ENCODE measurements around the gene PKP4.

The PKP4 gene

GRCh38 chr2:158560259-158560658 lies 103.5 kb downstream of the PKP4 start:
- TF ChIP-seq, protein P1, sequence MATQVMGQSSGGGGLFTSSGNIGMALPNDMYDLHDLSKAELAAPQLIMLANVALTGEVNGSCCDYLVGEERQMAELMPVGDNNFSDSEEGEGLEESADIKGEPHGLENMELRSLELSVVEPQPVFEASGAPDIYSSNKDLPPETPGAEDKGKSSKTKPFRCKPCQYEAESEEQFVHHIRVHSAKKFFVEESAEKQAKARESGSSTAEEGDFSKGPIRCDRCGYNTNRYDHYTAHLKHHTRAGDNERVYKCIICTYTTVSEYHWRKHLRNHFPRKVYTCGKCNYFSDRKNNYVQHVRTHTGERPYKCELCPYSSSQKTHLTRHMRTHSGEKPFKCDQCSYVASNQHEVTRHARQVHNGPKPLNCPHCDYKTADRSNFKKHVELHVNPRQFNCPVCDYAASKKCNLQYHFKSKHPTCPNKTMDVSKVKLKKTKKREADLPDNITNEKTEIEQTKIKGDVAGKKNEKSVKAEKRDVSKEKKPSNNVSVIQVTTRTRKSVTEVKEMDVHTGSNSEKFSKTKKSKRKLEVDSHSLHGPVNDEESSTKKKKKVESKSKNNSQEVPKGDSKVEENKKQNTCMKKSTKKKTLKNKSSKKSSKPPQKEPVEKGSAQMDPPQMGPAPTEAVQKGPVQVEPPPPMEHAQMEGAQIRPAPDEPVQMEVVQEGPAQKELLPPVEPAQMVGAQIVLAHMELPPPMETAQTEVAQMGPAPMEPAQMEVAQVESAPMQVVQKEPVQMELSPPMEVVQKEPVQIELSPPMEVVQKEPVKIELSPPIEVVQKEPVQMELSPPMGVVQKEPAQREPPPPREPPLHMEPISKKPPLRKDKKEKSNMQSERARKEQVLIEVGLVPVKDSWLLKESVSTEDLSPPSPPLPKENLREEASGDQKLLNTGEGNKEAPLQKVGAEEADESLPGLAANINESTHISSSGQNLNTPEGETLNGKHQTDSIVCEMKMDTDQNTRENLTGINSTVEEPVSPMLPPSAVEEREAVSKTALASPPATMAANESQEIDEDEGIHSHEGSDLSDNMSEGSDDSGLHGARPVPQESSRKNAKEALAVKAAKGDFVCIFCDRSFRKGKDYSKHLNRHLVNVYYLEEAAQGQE (IDR thresholded peaks at IDR 0.05; ENCODE audit: insufficient read depth in 1 of 2, low read depth in 2 of 2, low read length in 2 of 2), result no peak
- TF ChIP-seq POLR2AphosphoS5 (IDR thresholded peaks at IDR 0.05; ENCODE audit: low read depth, low read length) (no peak), TAF1 (IDR thresholded peaks at IDR 0.05; ENCODE audit: borderline replicate concordance, insufficient read depth, low read length) (no peak), SIN3A (IDR thresholded peaks at IDR 0.05; ENCODE audit: borderline replicate concordance, insufficient read depth, low read length) (no peak), FOXP2 (optimal IDR thresholded peaks at IDR 0.05; ENCODE audit: borderline replicate concordance, extremely low read depth, extremely low read length, insufficient read depth) (no peak)

DNA sequence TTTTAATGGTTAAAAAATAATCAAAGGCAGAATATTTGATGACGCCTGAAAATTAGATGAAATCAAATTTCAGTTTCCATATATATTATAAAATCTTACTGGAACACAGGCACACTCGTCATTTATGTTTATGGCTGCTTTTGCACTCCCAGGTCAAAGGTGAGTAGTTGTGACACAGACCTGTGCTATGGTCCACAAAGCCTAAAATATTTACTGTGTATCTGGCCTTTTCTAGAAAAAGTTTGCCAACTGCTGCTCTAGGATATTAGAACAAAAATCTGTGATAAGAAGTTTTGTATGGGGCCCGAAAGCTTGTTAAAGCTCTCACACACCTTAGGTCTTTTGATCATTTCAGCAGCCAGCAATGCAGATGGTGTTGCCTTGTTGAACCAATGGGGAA lies 104.3 kb downstream of the PKP4 start:
- TF ChIP-seq, protein P1 (IDR thresholded peaks at IDR 0.05; ENCODE audit: insufficient read depth in 1 of 2, low read depth in 2 of 2, low read length in 2 of 2), result no peak
- TF ChIP-seq SIN3A (IDR thresholded peaks at IDR 0.05; ENCODE audit: borderline replicate concordance, insufficient read depth, low read length) (no peak), FOXP2 (optimal IDR thresholded peaks at IDR 0.05; ENCODE audit: borderline replicate concordance, extremely low read depth, extremely low read length, insufficient read depth) (no peak), POLR2AphosphoS5 (IDR thresholded peaks at IDR 0.05; ENCODE audit: low read depth, low read length) (no peak), TAF1 (IDR thresholded peaks at IDR 0.05; ENCODE audit: borderline replicate concordance, insufficient read depth, low read length) (no peak)

- TF ChIP-seq FOXP2 (optimal IDR thresholded peaks at IDR 0.05; ENCODE audit: borderline replicate concordance, extremely low read depth, extremely low read length, insufficient read depth), result no peak
- no peak for TF ChIP-seq POLR2AphosphoS5 (IDR thresholded peaks at IDR 0.05; ENCODE audit: low read depth, low read length)
- TF ChIP-seq, protein P1 (IDR thresholded peaks at IDR 0.05; ENCODE audit: insufficient read depth in 1 of 2, low read depth in 2 of 2, low read length in 2 of 2), result no peak
- TF ChIP-seq TAF1 (IDR thresholded peaks at IDR 0.05; ENCODE audit: borderline replicate concordance, insufficient read depth, low read length), result no peak
- no peak for TF ChIP-seq SIN3A (IDR thresholded peaks at IDR 0.05; ENCODE audit: borderline replicate concordance, insufficient read depth, low read length)
Measured at GRCh38 chr2:158567208-158567607, 110.5 kb downstream of the PKP4 start.

DNA sequence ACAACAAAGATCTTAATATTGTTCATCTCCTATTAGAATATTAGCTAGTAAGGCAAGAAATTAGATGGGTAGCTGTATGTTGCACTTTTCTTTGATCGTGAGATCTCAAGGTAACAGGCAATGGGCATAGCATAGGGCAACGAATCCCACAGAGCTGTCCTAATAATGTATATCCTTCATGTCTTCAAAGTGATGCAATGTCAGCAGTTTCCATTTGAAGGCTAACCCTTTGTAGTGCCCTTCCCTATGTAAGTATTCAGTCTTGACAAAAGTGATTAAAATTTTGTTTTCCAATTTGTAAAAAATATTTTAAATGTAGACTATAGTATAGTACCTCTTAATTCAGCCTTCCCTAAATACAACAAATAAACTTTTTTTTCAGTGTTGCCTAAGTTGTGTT lies 112.5 kb downstream of the PKP4 start:
- TF ChIP-seq SIN3A (IDR thresholded peaks at IDR 0.05; ENCODE audit: borderline replicate concordance, insufficient read depth, low read length) (no peak), TAF1 (IDR thresholded peaks at IDR 0.05; ENCODE audit: borderline replicate concordance, insufficient read depth, low read length) (no peak)

- no peak for TF ChIP-seq TAF1 (IDR thresholded peaks at IDR 0.05; ENCODE audit: borderline replicate concordance, insufficient read depth, low read length)
- TF ChIP-seq POLR2AphosphoS5 (IDR thresholded peaks at IDR 0.05; ENCODE audit: low read depth, low read length), result no peak
- TF ChIP-seq SIN3A (IDR thresholded peaks at IDR 0.05; ENCODE audit: borderline replicate concordance, insufficient read depth, low read length), result no peak
- TF ChIP-seq FOXP2 (optimal IDR thresholded peaks at IDR 0.05; ENCODE audit: borderline replicate concordance, extremely low read depth, extremely low read length, insufficient read depth), result no peak
- TF ChIP-seq, protein P1 (IDR thresholded peaks at IDR 0.05; ENCODE audit: insufficient read depth in 1 of 2, low read depth in 2 of 2, low read length in 2 of 2), result no peak
Measured at GRCh38 chr2:158570869-158571268, 114.1 kb downstream of the PKP4 start.
